NOMO-1 treated with DMSO at 0.1 percent for 48 hours (cell line): Measurements from ENCODE around the gene PLD3.

Experiments
- DNase-seq: peaks from one replicate; lab custom pipeline; 2025; ENCODE audit not compliant: unreplicated experiment; lab: John Stamatoyannopoulos, UW

PLD3 gene, protein sequence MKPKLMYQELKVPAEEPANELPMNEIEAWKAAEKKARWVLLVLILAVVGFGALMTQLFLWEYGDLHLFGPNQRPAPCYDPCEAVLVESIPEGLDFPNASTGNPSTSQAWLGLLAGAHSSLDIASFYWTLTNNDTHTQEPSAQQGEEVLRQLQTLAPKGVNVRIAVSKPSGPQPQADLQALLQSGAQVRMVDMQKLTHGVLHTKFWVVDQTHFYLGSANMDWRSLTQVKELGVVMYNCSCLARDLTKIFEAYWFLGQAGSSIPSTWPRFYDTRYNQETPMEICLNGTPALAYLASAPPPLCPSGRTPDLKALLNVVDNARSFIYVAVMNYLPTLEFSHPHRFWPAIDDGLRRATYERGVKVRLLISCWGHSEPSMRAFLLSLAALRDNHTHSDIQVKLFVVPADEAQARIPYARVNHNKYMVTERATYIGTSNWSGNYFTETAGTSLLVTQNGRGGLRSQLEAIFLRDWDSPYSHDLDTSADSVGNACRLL

GRCh38 chr19:40348125-40348913 is at the start of gene PLD3, which contains the start of gene C19orf47:
Gene PLD3 (plus strand): TSS chr19:40348695. CDS start chr19:40366484, 17,789 bp downstream.
Gene C19orf47 (minus strand): TSS chr19:40348397. CDS start chr19:40341857, 6,540 bp downstream.
- DNase-seq = peak; percentile 99

DNA sequence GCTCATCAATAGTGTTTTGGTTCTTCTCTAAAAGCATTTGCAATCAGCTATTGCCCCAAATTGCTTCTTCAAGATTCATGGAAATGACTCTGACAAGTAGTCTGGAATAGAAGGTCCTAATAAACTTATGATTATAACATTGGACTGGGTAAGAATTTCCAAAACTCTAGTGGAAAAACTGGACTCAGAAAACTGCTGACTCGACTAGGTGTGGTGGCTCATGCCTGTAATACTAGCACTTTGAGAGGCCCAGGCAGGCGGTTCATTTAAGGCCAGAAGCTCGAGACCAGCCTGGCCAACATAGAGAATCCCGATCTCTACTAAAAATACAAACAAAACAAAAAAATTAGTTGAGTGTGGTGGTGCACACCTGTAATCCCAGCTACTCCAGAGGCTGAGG is 47.8 kb upstream of the PLD3 start:
- no peak for DNase-seq

DNA sequence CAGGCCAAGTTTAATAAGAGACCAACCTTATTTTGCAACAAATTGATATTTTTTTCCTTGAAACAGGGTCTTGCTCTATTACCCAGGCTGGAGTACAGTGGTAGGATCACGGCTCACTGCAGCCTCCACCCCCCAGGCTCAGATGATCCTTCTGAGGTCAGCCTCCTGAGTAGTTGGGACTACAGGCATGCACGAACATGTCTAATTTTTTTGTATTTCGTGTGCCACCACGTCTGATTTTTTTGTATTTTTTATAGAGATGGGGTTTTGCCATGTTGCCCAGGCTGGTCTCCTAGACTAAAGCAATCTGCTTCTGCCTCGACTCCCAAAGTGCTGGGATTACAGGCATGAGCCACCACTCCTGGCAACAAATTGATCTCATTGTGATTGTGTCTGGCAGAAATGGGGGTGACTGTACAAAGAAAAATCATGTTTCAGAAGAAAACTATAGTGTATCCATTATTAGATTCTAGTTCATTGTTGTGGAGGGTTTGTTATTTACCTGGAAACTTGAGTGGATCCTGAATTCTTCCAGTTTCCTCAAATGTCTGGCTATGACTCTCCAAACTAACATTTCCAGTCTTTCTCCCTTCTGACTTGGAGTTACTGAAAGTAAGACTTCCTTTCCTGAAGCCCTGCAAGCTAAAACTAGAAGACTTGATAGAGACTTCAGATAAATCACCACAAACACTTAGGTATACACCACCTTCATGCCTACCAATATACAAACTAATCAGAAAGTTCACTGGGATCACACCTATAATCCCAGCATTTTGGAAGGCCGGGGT is 46.1 kb upstream of the PLD3 start:
- no peak for DNase-seq

DNA sequence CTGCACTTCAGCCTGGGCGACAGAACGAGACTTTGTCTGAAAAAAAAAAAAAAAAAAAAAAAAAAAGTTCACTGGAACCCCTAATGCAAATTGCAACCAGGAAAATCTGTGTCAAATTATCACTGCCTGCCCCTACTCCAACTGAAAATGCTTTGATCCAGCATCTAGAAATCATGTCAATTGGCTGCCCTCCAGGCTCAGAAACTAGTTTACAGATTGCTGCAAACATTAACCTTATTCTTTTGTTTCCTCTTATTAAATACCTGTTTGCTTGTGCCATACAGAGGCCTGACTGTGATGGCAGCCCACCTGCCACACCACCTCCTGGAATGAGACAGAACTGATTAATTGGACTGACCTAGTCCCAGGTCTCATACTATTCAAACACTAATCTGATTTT is 44.7 kb upstream of the PLD3 start:
- DNase-seq = no peak

- no peak for DNase-seq
These were observed 44.2 kb upstream of the PLD3 start for GRCh38 chr19:40304306-40304705.

- peak; percentile 83 for DNase-seq
These were observed 43.1 kb upstream of the PLD3 start for GRCh38 chr19:40305403-40305802.

- no peak for DNase-seq
These were observed 38.8 kb upstream of the PLD3 start for GRCh38 chr19:40309666-40310065.

DNA sequence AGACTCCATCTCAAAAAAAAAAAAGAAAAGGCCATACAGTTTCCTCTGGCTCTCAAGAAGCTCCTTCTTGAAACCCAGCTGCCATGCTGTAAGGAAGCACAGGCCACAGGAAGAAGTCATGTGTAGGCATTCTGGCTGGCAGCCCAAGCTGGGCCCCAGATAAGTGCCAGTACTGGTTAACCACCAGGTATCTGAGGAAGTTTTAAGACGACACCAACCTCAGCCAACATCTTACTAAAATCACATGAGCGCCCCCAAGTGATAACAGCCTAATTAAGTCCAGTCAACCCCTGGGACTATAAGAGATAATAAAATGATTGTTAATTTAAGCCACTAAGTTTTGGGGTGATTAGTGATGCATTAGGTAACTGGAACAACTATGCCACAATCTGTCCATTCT is 36.0 kb upstream of the PLD3 start:
- no peak for DNase-seq

- no peak for DNase-seq
These were observed 35.1 kb upstream of the PLD3 start for GRCh38 chr19:40313229-40313983.

DNA sequence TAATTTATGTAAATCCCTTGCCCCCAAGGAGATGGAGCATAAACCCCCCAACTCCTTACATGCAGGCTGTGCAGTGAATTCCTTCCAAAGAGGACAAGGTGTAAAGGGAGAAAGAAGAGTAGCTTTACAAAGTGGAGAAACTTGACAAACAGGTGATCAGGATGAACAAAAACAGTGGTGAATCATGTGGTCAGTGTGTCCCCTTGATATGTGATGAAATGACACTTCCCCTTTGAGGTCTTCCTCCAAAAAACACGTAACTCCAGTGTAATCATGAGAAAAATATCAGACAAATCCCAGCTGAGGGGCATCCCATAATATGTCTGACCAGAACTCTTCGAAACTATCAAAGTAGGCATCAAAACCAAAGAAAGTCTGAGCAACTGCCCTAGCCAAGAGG is 33.8 kb upstream of the PLD3 start:
- DNase-seq = peak; percentile 57

DNA sequence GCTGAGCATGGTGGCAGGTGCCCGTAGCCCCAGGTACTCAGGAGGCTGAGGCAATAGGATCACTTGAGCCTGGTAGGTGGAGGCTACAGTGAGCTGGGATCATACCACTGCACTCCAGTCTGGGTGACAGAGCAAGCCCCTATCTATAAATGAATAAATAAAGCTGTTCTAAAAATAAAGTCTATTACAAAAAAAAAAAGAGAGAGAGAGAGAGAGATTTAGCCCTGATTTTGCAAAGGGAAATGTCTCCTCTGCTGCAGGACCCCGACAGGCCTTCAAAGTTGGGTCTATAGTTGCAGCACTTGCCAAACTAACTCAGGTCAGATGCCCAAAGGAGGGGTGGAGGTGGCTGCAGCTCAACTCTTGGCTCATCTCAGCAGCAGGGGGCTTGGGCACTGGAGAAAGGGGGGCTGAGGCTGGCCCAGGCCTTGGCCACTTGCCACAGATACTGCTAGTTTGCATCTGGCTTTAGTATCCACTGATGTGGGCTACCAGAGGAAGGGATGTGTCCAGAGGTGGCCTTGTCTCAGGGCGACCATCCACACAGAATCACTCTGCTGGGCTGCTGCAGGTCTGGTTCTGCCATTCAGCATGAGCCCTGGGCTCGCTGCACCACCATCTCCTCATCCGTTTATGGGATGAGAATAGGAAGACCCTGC is 32.6 kb upstream of the PLD3 start:
- DNase-seq = no peak

DNA sequence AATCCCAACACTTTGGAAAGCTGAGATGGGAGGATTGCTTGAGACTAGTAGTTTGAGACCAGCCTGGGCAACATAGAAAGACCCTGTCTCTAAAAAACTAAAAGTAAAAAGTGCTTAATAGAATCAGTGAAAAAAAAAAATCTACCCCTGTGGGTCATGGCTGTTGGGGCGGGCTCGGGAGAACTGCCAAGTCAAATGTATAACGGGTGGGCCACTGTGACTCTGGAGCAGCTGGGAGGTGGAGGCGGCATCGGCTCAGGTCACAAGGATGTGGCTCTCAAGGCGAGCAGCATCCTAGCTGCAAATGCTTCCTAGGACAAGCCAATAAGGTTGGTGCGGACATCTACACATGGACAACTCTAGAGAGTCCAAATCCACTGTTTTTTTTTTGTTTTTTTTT is 31.2 kb upstream of the PLD3 start:
- no peak for DNase-seq

GRCh38 chr19:40320558-40320935 is 27.9 kb upstream of the PLD3 start:
- DNase-seq = no peak

GRCh38 chr19:40321076-40321475 is 27.4 kb upstream of the PLD3 start:
- DNase-seq = no peak

GRCh38 chr19:40321566-40322270 is 26.8 kb upstream of the PLD3 start:
- DNase-seq = no peak

DNA sequence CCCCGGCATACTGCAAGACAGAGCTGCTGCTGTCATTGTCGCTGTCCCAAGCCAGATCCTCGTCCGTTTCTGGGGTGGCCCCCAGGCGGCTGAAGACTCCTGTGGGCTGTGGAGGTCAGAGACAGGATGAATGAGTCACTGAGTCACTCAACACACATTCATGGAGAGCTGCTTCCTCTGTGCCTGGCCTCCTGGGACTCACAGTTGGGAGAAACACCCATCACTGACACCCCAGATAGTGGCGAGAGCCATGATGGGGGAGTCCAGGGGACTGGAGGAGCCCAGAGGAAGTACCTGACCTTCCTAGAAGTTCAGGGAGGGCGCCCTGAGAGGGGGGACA is 26.3 kb upstream of the PLD3 start:
- no peak for DNase-seq

DNA sequence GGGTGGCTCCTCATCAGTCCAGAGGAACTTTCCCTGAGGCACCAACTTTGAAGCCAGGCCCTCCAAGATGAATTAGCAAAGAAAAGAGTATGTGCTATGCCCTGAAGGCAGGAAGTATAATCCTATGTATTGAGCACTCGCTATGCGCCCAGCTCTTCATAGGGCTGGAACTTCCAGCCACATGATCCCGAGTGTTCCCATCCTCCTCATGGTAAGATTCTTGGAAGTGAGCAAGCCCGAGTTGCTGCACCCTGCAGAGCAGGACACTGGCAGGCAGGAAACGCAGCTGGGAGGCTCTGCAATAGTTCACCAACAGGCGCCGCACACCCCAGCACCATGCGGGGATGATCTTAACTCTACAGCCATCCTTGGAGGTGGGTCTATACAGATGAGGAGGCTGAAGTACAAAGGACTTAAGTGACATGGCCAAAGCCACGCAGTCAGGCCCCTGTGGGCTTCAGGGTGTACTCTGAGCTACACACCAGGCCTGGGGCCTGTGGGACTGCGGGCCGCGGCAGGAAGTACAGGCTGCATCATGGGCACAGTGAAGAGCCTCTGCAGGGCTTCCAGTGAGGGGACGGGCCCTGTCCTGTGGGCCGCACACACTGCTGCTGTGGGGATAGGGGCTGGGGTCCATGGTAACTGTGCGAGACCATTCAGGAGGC is 25.4 kb upstream of the PLD3 start:
- DNase-seq = no peak

DNA sequence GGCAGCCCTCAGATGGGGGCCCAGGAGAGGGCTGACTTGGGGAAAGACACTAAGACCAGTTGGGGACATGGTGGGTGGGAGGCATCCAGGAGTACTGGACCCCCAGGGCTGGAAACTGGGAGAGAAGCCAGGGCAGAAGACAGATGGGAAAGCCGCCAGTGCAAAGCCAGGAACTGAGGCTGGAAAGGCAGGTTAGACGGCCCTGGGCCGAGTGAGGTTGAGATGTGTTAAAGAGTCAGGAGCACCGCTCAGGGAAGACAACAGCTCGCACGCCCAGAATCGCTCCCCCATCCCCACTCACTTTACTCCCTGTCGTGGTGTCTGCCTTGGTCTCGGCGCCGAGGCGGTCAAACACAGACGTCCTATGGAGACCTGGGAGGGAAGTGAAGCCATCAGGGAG is 24.8 kb upstream of the PLD3 start:
- no peak for DNase-seq

- no peak for DNase-seq
These were observed 22.3 kb upstream of the PLD3 start for GRCh38 chr19:40326201-40326600.
